DMS114 treated with DMSO at 0.1 percent for 48 hours (cell line): Measurements from ENCODE around the gene ACOXL.

Experiments
- DNase-seq: peaks from one replicate; lab custom pipeline; 2025; ENCODE audit not compliant: unreplicated experiment; lab: John Stamatoyannopoulos, UW

The ACOXL gene

DNA sequence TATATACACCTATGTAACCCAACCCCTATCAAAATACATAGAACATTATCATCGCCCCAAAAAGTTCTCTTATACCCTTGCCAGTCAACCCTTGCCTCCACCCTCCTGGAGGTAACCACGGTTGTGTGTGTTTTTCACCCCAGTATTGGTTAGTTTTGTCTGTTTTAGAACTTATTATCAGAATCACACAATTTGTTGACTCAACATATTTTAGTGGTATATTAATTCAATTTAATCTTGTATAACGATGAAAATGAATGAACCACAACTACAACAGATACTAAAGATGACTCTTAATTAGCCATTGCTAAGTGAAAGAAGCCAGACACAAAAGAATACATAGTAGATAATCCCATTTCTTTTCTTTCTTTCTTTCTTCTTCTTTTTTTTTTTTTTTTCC is 19.3 kb downstream of the ACOXL start:
- DNase-seq: no peak

DNA sequence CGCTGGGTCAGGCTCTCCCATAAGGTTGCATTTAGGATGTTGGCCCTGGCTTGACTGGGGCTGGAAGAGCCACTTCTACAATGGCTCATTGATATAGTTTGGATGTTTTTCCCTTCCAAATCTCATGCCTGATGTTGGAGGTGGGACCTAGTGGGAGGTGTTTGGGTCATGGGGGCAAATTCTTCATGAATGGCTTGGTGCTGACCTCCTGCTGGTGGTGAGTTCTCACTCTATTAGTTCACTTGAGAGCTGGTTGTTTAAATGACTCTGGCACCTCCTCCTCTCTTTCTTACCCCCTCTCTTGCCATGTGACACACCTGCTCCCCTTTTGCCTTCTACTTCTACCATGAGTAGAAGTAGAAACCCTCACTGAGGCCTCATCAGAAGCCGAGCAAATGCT is 20.5 kb downstream of the ACOXL start:
- DNase-seq: no peak

GRCh38 chr2:110755491-110756078 is 23.2 kb downstream of the ACOXL start:
- peak; percentile 2 for DNase-seq

- DNase-seq: no peak
Observed at GRCh38 chr2:110759411-110759810, 27.0 kb downstream of the ACOXL start.

DNA sequence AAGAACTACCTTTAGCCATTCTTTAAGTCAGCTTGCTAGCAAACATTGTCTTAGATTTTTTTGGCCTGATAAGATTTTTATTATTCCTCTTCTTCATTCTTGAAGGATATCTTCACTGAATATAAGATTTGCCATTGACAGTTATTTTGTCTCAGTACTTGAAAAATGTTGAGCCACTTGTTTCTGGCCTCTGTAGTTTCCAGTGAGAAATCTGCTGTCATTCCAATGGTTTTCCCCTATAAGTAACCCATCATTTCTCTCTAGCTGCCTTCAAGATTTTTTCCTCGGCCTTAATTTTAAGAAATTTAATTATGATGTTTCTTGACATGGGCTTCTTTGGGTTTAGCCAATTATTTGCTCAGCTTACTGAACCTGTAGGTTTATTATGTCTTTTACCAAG is 32.6 kb downstream of the ACOXL start:
- no peak for DNase-seq

GRCh38 chr2:110766291-110766690 is 33.9 kb downstream of the ACOXL start:
- no peak for DNase-seq

DNA sequence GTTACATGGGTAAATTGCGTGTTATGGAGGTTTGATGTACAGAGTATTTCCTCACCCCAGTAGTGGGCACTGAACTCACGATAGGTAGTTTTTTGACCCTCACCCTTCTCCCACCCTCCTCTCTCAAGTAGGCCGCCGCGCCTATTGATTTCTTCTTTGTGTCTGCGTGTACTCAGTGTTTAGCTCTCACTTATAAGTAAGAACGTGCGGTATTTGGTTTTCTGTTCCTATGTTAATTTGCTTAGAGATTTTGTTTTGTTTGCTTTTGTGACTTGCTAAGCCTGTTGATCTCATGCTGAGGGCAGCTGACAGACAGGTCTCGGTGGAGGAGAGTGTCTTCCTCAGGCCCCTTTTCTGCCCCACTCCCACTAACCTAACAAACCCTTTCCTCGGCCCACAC is 36.2 kb downstream of the ACOXL start:
- no peak for DNase-seq

- no peak for DNase-seq
Observed at GRCh38 chr2:110770404-110770958, 38.1 kb downstream of the ACOXL start.

DNA sequence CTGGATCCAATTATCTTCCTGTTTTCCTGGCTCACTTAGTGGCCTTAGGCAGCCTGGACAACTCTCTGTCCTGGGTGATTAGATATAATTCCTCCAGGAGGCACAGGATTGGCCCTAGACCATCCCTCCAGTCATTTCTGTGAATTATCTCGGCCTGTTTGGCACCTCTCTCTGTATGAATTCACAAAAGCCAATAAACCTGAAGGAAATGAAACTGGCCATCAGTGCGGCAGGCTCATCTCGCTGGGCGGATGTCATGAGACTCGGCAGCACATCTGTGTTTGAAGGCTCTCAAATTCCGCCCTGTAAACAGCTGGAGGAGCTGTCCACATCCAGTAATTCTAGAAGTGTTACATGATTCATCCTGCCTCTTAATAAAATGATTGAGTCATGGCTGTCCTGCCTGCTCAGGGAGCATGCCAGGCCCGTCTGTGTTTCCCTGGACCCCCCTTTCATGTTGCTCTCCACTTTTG is 38.6 kb downstream of the ACOXL start:
- no peak for DNase-seq

GRCh38 chr2:110771547-110772382 is 39.4 kb downstream of the ACOXL start:
- DNase-seq: no peak

DNA sequence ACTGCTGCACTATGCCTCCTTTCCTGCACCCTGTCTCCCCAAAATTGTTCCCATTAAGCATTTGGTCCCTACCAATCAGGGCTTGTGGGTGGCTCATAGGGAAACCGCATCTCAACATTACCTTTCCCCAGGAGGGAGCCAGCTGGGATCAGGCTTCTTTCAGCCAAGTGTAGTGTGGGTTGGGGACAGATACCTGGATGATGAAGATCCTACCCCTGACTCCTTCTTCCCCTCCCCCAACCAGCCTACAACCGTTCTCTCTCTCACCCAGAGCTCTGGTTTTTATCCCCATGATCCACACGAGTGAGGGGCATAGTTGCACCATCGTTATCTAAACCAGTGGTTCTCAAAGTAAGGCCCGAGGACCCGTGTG is 40.0 kb downstream of the ACOXL start:
- no peak for DNase-seq

GRCh38 chr2:110773401-110773921 is 41.1 kb downstream of the ACOXL start:
- no peak for DNase-seq

DNA sequence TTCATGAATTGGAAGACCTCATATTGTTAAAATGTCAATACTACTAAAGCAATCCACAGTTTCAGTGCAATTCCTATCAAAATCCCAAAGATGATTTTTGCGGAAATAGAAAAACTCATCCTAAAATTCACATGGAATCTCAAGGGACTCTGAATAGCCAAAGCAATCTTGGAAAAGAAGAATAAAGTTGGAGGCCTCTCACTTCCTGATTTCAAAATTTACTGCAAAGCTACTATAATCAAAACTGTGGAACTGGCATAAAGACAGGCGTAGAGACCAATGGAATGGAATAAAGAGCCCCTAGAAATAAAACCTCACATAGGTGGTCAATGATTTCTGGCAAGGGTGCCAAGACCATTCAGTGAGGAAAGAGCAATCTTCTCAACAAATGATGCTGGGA is 42.3 kb downstream of the ACOXL start:
- no peak for DNase-seq

DNA sequence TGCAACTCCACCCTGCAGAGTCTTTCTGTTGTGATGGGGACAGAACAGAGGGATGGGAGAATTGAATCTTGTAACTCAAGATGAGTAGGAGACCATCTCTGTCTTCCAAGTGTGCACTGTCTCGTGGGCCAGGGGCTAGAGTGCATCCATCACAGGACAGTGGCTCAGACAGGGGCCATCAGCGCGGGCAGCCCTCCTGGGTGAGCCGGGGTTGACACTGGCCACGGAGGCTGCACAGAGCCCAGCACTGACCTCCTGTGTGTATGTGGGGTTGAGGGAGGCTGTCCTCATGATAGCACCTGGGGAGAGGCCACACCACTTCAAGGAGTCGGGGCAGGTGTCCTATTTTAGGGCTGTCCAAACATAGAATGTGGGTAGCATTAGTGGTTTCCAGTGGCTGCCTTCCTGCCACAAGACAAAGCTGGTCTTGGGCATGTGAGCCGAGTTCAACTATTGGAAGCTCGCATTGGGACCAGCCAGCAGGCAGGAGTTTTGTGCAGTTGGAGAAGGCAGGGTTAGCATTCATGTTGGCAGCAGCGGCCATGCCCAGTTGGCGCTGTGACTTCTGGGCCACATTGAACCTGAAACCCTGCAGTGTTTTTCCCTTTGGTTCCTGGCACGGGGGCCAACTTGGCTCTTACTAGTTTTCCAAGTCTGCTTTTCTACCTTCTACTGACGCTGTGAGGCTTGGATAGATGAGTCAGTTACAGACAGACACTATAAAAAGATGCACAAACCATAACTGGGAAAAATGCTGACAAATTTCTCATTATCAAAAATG is 45.3 kb downstream of the ACOXL start:
- DNase-seq: no peak

DNA sequence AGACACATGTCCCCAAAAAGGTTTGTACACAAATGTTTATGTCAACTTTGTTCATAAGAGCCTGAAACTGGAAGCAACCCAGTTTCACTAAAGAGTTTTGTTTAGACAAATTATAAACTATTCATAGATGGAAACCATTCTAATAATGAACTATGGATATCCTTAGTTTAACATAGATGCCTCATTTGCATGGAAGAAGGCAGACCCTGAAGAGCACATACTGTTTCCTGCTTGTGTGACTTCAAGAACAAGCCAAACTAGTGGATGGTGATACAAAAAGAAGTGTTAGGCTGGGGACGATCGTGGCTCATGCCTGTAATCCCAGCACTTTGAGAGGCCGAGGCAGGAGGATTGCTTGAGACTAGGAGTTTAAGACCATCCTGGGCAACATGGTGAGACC is 48.1 kb downstream of the ACOXL start:
- no peak for DNase-seq

DNA sequence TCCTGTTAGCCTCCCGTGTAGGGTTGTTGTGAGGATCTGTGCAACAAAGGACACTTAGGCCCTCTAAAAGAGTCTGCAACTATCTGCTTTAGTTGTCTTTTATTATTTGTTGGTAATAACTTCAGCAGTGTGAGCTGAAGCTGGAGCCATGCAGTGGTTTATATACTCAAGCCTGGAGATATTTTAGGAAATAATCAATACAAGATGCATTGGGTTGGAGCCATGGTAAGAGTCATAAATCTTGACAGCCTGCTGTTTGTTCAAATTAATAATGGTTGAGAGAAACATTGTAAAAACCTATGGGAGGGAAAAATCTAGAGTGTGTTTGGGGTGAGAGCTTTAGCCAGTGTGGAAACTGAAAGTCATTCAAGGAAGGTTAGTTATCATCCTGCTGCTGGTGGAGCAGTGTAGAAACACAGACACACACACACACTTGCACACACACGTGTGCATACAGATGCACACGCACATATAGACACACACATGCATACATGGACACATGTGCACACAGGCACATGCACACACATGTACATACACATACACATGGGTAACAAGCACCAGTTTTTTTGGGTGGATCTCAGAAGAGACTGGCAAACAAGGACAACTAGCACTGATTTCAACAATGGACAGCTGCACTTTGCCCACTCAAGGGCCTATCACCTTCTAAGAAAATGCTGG is 51.0 kb downstream of the ACOXL start:
- DNase-seq: no peak

DNA sequence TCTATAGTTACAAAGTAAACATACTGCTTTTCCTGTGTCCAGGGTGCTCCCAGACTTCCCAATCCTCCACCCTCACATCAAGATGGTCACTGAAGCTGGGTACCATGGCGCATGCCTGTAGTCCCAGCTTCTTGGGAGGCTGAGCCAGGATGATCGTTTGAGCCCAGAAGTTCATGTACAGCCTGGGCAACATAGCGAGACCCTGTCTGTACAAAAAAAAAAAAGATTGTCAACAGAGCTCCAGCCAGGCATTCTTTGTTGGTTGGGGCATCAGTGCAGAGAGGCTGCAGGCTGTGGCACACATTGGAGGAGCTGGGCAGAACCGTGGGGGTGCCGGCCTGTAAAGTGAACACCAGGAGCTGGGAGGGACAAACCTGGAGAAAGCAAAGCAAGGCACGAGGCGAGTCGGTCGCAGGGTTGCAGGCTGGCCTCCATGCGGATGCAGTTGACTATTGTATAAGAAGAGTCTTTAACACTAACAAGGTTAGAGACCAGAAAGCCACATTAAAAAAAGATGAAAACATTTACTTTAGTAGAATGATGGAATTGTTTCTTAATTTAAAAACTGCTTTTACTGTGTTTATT is 51.8 kb downstream of the ACOXL start:
- DNase-seq: no peak

DNA sequence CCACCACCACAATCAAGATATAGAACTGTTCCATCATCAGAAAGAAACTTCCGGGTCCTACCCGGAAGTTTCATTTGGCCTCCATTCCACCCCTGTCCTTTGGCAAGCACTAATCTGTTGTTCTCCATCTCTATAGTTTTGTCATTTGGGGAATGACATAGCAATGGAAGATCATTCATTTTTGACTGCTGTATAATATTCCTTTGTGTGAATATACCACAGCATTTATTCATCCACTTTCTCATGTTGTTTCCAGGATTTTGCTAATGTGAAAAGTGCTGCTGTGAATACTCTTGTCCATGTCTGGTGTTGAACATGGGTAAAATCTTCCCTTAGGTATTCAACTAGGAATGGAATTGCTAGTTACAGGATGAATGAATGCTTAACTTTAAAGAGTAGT is 53.1 kb downstream of the ACOXL start:
- no peak for DNase-seq

- DNase-seq: no peak
Observed at GRCh38 chr2:110788976-110789375, 56.6 kb downstream of the ACOXL start.

- no peak for DNase-seq
Observed at GRCh38 chr2:110789706-110790105, 57.3 kb downstream of the ACOXL start.
